ENCODE measurements around the gene TMEM260.
"Not testable (repeated sequence)": the region's sequence is repeated elsewhere in the genome, so short reads cannot be mapped to it uniquely, and the experiment has no call there.

TMEM260 gene

DNA sequence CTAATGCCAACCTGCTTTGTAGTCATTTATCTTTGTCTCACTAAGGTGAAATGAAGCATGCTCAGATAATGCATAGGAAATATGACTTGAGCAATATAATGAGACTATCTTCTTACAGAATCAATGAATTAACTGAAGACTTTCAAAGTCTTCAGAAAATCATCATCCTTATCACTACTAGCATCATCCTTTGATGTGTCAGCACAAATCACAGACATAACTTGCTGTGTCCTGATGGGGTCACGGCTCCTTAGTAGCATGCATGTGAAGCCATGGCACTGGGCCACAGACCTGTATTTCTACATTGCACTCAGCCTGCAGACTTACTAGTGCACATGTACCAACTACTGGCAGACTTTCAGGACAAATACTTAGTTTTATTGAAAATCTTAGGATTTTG is 18.9 kb downstream of the TMEM260 start:
- no peak for DNase-seq (ENCODE audit: low read depth)

DNA sequence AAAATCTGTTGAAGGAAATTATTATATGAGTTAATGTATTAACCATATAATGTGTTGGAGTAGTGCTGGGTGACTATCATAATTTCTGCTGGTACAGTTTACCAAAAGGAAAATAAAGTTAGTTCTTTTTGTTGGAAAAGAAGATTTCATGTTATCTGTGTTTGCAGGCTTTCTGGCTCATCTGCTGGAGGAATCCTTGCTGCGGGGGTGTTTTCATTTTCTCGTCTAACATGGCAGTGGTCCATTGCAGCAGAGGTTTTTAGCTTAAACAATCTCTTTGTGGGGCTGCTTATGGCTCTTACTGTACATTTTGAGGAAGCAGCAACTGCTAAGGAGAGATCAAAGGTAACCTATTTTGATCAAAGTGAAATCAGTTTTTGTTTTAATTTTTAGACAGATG is 24.1 kb downstream of the TMEM260 start:
- no peak for DNase-seq (ENCODE audit: low read depth)

DNA sequence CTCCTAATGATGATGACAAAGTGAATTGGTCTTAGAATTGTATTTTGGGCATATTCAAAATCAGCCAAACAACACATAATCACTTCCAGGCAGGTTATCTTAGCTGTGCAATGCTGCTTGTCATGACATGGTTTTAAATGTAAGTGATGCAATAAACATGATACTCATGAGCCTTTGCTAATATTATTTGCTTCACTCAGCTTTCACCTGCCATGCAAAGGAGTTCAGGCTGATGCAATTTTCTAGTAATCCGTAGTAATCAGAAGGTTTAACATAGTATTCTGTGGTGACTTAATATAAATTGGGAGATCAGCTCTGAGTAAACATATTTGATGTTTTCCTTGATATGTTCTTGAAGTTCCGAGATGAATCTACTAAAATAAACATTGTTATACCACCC is 29.1 kb downstream of the TMEM260 start:
- peak; percentile 5 for DNase-seq (ENCODE audit: low read depth)

DNA sequence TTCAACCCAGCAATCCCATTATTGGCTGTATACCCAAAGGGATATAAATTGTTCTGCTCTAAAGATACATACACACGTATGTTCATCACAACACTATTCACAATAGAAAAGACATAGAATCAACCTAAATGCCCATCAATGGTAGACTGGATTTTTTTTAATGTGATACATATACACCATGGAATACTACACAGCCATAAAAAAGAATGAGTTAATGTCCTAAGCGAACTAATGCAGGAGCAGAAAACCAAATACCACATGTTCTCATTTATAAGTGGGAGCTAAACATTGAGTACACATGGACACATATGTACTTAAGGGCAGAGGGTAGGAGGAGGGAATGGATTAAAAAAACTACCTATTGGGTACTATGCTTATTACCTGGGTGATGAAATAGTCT is 32.1 kb downstream of the TMEM260 start:
- not testable (repeated sequence) for DNase-seq (ENCODE audit: low read depth)

DNA sequence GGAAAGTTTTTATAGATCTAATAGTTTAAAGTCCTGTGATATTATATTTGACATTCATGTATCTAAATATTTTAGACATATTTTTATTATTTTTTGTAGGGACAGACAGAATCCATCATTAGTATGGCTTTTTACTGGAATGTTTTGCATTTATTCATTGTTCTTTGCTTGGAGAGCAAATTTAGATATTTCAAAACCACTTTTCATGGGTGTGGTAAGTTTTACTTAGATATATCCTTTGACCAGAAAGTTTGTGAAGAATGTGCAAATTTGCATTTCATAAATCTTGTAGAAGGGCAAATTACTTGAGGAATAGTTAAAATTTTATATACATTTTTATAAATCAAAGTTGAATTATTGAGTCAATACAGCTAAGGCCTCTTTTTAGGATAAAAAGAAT is 37.5 kb downstream of the TMEM260 start:
- DNase-seq (ENCODE audit: low read depth): no peak

DNA sequence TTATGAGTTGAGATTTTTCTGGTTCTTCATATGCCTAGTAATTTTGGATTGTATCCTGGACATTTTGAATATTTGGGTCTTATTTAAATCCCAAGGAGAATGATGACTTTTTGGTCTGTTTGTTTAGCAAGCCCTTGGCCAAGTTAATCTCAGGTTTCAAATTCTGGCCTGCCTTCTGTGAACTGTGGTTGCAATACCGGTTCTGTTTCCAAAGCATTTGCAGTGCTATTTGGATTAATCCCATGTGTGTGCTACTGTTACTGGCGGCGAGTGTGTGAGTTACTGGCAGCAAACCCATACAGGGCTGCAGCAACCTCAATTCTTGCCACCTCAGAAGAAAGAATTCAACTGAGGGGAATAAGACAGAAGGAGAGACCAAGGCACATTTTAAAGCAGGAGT is 51.1 kb downstream of the TMEM260 start:
- DNase-seq (ENCODE audit: low read depth): peak; percentile 92

DNA sequence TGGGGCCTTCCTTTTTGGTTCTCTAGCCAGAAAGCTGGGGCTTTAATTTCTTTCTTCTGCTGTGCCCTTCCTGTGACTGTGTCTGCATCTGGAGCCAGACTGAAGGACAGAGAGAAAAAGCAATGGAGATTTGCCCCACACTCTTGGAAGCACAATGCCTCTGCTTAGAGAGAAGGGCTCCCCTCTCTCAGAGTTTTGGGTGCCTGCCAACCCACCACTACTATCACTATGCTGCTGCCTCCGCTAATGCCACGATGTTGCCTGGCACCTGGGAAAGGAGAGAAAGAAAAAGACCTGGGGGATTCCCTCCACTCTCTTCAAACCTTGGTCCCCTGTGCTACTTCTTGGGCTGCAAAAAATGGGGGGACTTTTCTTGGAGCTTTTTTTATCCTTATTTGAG is 52.6 kb downstream of the TMEM260 start:
- DNase-seq (ENCODE audit: low read depth): no peak

DNA sequence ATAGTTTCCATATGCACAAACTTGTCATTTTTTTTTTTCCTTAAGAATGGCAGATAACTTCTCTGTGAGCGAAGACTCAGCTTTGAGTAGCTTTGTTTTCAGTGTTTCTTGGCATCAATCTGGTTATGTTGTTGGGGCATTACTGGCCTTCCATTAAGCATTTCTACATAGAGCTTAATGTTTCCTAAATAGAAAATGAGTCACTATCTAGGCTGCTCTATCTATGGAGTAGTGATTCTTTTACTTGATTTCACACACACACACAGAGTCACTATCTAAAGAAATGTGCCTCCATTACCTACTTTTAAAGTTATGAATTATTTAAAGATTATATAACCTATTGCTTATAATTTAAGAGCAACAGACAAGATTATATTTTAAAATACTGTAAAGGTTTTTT is 53.9 kb downstream of the TMEM260 start:
- DNase-seq (ENCODE audit: low read depth): no peak

DNA sequence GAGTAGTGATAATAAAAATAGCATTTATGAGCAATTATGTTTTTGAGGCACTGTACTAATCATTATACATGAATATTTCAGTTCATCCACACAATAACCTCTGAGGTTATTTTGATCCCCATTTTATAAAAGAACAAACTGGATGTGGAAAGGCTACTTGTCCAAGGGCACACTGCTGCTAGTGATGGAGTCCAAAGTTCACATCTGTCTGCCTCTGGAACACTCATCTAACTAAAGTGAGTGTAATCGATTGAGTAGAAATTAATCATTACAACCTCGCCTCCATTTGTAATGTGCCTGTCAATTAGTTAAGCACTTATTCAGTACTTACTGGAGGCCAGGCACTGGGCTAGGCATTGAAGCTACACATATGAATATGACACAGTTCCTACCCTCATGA is 55.4 kb downstream of the TMEM260 start:
- DNase-seq (ENCODE audit: low read depth): no peak

DNA sequence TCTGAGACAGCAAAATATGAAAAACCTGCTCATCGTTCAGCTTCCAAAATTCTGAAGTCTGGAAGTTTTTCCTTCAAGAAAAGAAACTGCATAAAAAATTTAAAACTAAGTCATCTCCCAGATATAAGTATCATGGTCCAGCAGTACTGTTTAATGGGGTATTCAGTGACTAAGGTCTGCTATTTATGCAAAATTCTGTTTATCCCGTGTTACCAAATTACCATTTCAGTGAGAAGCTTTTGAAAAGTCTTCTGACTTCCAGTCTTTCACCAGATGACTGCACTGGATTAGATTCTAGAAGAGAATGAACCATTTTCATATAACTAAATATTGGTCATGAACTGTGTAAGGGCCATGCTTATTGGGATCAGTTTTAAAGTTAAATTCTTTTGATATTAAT is 67.9 kb downstream of the TMEM260 start:
- no peak for DNase-seq (ENCODE audit: low read depth)

DNA sequence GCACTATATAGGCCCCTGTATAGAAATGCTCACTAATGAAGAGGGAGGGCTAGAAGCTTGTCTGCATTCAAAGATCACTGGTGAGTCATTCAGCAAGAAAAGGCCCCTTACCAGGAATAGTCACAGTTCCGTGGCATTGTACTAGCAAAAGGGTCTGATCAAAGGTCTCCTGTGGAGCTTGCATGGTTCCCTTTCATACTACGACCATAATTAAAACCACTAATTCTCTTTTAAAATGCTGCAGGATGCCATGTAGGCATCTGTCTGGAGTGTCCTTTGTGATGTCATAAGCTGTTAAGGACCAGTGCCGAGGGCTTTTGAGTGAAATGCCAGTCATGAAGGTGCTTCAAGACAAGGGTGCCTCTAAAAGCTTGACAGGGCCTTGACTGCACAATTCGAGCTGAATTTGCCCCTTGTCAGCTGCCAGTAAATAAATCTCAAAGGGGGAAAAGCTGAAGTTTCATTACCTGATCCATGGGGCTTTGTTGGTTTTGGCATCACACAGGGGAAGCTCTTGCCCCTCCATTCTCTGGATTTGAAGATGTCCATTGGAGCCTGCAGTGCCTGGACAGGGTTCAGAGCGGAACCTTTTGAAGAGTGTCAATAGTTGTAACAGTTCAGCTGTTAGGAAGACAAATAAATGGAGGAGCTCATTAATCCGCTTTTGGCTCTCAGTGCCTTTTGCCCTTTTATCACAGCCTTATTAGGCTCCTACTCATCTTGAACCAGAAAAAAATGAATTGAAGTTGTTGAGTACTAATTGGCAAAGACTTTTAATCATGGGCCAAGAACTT is 69.1 kb downstream of the TMEM260 start:
- no peak for DNase-seq (ENCODE audit: low read depth)

DNA sequence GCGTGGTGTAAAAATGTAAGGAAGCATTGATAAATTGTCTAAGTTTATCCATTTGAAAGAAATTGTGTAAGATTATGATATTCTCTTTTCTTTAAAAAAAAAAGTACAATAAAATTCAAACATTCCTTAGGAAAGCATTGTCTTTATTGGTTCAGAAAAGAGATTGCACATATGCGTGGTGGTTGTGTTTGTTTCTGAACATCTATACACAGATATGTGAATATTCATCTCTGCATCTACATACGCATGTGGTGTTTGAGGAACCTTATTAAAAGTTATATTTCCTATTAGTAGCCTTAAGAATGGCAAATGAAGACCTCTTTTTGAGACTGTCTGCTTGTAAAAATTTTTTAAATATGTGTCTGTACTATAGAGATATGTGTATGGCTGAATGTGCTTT is 69.8 kb downstream of the TMEM260 start:
- no peak for DNase-seq (ENCODE audit: low read depth)

DNA sequence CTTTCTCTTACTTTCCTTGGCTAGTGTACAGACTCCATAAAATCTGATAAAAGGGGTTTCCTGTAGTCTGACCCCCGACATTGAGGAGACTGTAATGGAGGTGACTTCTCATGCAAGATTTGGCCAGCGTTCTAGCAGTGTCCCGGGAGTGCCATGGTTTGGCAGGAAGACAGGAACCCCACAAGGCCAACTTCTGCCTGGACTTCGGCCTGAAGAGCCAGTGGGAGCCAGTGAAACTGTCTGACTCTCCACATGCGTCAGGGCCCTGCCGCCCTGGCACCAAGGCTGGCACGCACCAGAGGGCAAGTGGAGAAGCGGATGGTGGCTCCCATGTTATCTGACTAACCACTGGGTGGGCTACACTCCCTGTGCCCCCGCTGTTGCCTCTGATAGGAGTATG is 70.5 kb downstream of the TMEM260 start:
- no peak for DNase-seq (ENCODE audit: low read depth)

DNA sequence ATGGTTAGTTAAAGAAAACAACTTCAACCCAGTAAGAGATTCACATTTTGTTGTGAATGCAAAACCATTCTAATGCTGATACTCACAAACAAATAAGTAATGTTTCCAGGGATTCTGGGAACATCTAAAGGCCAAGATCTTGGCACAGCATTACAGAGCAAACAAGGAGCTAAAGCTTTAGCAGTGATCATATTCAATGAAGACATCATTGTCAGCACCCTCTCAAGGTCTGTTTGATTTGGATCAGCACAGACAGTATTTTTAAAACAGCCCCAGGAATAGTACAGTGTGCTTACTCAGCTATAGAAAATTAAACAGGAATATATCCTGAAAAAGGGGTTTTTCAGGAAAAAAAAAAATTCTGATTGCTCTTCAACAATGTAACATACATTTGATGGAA is 71.4 kb downstream of the TMEM260 start:
- no peak for DNase-seq (ENCODE audit: low read depth)

DNA sequence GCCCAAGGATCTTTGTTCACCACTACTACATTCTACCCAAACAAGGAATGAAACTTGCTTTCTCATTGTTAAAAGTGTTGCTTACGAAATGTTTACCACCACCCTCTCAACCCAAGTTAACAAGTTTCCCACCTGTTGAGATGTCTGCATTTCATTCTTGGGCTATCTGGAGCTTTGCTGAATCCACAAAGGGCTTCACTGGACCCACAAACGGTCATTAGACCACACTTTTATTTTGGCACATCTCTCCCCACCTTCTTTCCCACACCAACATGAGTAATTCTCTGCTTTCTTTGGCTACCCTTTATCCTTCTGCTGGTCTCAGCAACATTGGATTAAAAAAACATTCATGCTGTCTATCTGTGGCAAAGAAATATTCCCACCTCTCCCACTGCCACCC is 78.0 kb downstream of the TMEM260 start:
- DNase-seq (ENCODE audit: low read depth): no peak

DNA sequence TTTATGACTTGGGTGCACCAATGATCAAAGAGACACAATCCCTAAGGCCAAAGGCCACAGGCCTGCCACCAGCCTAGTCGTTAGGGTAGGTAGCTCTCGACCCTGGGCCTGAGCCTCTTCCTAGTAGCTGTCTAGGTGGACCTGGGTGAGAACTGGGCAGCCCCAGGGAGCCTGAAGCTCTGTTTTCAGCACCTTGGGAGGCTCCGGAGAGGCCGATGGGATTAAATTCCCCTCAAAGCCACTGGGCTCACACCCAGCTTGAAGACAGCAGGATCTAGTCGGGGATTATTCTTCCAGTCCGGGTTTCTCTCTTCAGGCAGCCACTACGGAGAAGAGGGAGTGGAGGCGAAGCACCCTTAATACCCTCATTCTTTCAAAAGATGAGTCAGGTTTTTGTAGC is 79.8 kb downstream of the TMEM260 start:
- DNase-seq (ENCODE audit: low read depth): no peak

DNA sequence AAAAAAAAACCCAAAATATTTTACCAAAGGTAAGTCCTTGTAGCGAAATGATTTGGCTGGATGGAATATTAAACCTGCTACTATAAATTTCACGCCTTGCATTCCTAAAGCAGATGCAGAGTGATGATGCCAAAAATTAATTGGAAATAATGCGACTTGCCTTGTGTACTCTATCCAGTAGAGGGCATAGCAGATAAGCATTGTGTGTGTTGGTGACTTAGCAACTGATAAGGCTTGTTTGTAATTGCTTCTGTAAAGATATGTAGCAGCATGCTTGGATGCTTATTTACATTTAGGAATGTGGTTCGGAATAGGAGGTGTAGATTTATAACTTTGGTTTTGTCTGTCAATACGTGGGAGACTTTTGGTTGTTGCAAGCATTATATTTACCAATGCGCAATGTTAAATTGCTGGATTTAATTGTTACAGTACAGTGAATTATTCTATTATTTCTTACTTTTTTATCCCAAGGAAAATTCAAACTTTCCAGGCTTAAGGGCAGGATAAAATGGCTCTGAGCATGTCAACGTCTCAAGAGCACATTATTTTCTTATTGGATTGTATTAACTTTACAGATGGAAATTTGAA is 80.5 kb downstream of the TMEM260 start:
- peak; percentile 36 for DNase-seq (ENCODE audit: low read depth)

DNA sequence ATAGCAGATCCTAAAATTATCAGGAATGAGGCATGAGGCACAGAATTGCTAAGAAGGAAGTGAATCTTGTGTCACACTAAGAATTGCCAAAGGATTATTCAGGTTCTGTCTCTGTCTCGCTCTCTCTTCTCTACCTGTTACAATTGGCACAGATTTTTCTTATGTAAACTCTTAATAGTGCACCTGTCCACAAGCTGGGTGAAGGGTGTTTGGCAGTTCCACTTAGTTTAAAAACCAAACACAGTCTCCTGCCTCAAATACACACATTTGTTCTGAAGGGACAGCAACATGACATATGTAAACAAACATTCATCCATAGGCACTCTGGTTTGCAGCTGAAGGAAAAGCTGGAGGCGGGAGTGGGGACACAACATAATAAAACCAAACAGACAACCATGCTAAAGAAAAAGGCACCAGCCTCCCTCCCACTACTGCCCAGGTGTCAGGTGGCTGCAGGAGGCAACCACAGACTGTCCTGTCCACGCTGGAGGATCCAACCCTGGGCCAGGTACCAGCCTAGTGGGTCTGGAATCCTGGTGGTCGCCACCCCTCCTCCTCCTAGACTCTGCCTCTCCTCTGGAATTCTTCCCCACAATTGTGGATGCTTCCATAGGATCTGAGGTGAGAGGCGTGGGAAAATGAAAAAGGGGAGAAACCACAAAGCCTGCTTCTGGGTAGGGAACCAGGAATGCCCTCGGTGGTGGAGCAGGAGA is 81.2 kb downstream of the TMEM260 start:
- no peak for DNase-seq (ENCODE audit: low read depth)

DNA sequence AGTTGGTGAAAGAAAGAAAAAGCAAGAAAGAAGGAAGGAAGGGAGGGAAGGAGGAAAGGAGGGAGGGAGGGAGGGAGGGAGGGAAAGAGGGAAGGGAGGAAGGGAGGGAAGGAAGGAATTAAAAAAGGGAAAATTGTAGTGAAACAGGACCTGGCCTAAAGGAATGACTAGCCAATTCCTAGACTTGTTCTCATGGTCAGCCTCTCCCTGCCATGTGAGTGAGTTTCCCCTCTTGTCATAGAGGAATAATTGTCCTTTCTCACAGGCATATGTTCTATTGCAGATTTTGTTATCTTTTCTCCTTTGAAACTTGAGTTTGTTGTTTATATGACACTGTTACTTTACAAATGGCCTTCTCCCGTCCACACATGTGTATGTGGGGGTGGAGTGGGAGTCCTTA is 81.9 kb downstream of the TMEM260 start:
- no peak for DNase-seq (ENCODE audit: low read depth)

DNA sequence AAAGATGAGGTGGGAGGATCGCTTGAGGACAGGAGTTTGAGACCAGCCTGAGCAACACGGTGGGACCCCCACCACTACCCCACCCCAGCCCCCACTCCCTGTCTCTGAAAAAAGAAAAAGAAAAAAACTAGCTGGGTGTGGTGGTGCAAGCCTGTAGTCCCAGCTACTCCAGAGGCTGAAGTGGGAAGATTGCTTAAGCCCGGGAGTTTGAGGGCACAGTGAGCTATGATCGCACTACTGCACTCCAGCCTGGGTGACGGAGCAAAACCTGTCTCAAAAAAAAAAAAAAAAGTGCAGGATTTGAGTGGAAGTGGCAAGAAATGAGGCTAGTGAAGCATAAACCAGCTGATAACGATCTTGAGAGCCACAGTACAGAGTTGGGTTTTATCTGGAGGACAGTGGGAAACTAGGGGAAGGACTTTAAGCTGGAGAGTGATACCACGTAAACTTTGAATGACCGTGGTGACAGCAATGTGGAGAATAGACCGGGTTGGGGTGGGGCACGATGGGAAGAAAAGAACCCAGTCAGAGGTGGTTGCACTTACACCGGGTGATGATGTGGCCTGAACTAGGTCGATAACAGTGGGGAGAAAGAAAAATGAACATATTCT is 85.3 kb downstream of the TMEM260 start:
- DNase-seq (ENCODE audit: low read depth): no peak

DNA sequence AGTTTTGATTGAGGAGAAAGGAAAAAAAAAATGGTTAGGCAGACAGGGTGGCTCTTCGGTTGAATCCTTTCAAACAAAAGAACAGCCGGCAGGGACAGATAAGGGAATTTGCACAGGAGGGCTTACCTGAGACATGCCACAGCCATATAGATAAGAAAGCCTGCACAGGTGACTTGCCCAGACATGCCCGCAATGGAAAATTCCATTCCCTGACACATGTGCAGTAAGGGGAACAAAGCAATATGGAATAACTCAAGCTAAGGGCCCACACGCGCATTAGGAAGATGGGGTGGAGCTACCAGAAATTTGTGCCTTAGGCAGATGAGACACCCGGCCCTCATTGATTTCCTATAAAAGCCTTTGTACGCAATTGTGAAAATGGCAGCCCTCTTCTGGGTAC is 86.7 kb downstream of the TMEM260 start:
- DNase-seq (ENCODE audit: low read depth): no peak

DNA sequence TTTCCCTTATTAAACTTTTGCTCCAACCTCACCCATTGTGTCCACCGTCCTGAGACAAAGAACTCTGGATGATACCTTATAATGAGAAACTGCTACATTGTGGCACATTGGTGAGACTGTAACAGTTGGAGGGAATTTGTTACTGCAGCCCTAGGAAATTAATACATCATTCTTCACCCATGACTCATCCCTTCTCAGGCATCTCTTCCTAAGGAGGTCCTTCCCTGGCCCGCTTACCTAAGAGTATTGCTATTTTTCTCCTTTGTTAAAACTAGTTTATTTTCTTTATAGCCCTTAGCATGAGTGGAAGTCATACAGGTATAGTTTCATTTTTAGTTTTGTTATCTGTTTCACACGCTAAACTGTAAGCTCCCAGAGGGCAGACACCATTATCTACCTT is 87.1 kb downstream of the TMEM260 start:
- DNase-seq (ENCODE audit: low read depth): no peak

DNA sequence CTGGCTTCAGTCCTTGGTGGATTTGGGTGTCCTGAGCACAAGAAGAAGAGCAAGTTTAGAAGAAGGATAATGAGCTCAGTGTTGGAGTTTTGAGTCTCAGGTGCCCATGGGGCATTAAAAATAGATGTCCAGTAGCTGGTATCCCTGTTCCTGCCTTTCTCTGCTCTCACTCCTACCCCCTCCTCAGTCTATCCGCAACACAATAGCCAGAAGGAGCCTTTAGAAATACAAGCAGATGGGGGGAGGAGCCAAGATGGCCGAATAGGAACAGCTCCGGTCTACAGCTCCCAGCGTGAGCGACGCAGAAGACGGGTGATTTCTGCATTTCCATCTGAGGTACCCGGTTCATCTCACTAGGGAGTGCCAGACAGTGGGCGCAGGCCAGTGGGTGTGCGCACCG is 87.7 kb downstream of the TMEM260 start:
- not testable (repeated sequence) for DNase-seq (ENCODE audit: low read depth)
